ENCODE measurements around the gene APOC4.

- TF ChIP-seq CTCF (IDR thresholded peaks at IDR 0.05; ENCODE audit: low read length) (no peak), EZH2 (optimal IDR thresholded peaks at IDR 0.05; ENCODE audit: low read depth, low read length) (no peak), EZH2phosphoT487 (IDR thresholded peaks at IDR 0.05; ENCODE audit: low read length) (no peak)
Observed at GRCh38 chr19:44930088-44930487, 11.9 kb upstream of the APOC4 start.
